Coronary artery (tissue), 2 donors: ENCODE data around the gene ELP2.
"Not testable (repeated sequence)": the region's sequence is repeated elsewhere in the genome, so short reads cannot be mapped to it uniquely, and the experiment has no call there.

Experiments used
- DNase-seq: peaks from one replicate; pipeline ENCODE4 v3.0.0-alpha.2; 2017; ENCODE audit warnings: low spot score
- H3K27ac ChIP-seq, 2 donors: fragments of 200-600 bp; sonication (generic); one replicate each; pipeline ENCODE4 v1.5.1; 2016 to 2019
- H3K4me3 ChIP-seq: fragments of 200-600 bp; sonication (generic); 2 replicates; pipeline ENCODE4 v1.5.1; 2016; ENCODE audit warnings: mild to moderate bottlenecking, moderate library complexity
- CTCF ChIP-seq: fragments of 200-600 bp; sonication (generic); IDR thresholded peaks from one replicate; pipeline ENCODE4 v1.5.1; 2019; ENCODE audit warnings: antibody characterized with exemption

The ELP2 gene

GRCh38 chr18:36129300-36130038, at the start of gene ELP2, which contains the start of gene SLC39A6:
Gene ELP2, plus strand, starts transcription at chr18:36129899. Its CDS starts 35 bp downstream, at chr18:36129934.
Gene SLC39A6, minus strand, starts transcription at chr18:36129340. Its CDS starts 2,333 bp downstream, at chr18:36127007.
- peak within 1 kb of the TSS; percentile 88 for H3K4me3 ChIP-seq
- peak within 1 kb of the TSS; percentile 94 to 98 for H3K27ac ChIP-seq
- no peak for TF ChIP-seq CTCF
- peak; percentile 97 for DNase-seq

- not testable (repeated sequence) for H3K4me3 ChIP-seq, DNase-seq, H3K27ac ChIP-seq
Measured at GRCh38 chr18:36081118-36081517, 48.6 kb upstream of the ELP2 start.

- no peak for DNase-seq
- Histone ChIP-seq H3K27ac (no peak overlapping the region), H3K4me3 (no peak overlapping the region)
- no peak for TF ChIP-seq CTCF
Measured at GRCh38 chr18:36083729-36084128, 46.0 kb upstream of the ELP2 start.

GRCh38 chr18:36085195-36085594, 44.5 kb upstream of the ELP2 start:
- Histone ChIP-seq H3K4me3 (no peak overlapping the region), H3K27ac (no peak overlapping the region)
- DNase-seq, result no peak
- no peak for TF ChIP-seq CTCF

- H3K4me3 ChIP-seq, result no peak overlapping the region
- no peak overlapping the region for H3K27ac ChIP-seq
- no peak for DNase-seq
- no peak for TF ChIP-seq CTCF
Measured at GRCh38 chr18:36086186-36086585, 43.5 kb upstream of the ELP2 start.

- no peak for TF ChIP-seq CTCF
Measured at GRCh38 chr18:36088256-36088655, 41.4 kb upstream of the ELP2 start.

GRCh38 chr18:36089001-36089400, 40.7 kb upstream of the ELP2 start:
- TF ChIP-seq CTCF, result no peak

More at GRCh38 chr18:36088256-36088655, 41.4 kb upstream of the ELP2 start:
- Histone ChIP-seq H3K4me3 (no peak overlapping the region), H3K27ac (no peak overlapping the region)
- no peak for DNase-seq

GRCh38 chr18:36092116-36092515, 37.6 kb upstream of the ELP2 start:
- not testable (repeated sequence) for H3K27ac ChIP-seq, H3K4me3 ChIP-seq, DNase-seq

More at GRCh38 chr18:36089001-36089400, 40.7 kb upstream of the ELP2 start:
- no peak overlapping the region for H3K27ac ChIP-seq
- no peak for DNase-seq
- H3K4me3 ChIP-seq, result no peak overlapping the region
